T1000 (cell line): ENCODE results near the gene SLC25A19.
A peak's percentile ranks its signal among the peaks of the same experiment; 100 is the strongest.

ENCODE experiments used
- DNase-seq: peaks from one replicate; lab custom pipeline; 2025; ENCODE audit warnings: mixed read lengths; lab: John Stamatoyannopoulos, UW

The SLC25A19 gene

DNA sequence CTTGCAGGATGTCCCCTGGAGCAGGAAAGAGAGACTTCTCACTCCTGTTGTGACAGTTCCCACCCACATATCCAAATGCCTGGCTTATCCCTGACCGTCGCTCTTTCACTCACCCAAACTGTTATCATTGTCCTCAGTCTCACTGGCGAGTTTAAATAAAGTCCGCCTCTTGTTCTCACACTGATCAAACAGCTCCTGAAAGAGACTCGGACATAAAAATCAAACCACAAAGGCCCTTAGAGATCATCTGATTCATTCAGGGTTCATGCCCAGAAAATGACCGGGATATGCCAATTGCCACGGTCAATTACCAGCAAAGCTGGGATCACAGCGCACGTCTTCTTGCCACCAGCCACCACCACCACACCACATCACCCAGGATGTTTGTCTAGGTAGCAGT is 47.7 kb downstream of the SLC25A19 start:
- no peak for DNase-seq

DNA sequence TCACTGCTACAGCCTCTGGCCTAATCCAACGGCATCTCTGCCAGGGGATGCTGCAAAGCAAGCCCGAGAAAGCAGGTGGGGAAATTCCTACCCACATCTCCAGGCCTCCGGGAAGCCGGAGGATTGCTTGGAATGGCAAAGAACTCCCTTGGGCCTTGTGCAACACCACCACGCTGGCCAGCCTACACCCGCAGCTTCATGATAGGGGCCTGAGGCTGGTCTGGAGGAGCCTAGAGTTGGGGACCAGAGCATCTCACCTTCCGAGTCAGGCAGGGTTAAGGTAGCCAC is 48.1 kb downstream of the SLC25A19 start:
- DNase-seq: no peak

DNA sequence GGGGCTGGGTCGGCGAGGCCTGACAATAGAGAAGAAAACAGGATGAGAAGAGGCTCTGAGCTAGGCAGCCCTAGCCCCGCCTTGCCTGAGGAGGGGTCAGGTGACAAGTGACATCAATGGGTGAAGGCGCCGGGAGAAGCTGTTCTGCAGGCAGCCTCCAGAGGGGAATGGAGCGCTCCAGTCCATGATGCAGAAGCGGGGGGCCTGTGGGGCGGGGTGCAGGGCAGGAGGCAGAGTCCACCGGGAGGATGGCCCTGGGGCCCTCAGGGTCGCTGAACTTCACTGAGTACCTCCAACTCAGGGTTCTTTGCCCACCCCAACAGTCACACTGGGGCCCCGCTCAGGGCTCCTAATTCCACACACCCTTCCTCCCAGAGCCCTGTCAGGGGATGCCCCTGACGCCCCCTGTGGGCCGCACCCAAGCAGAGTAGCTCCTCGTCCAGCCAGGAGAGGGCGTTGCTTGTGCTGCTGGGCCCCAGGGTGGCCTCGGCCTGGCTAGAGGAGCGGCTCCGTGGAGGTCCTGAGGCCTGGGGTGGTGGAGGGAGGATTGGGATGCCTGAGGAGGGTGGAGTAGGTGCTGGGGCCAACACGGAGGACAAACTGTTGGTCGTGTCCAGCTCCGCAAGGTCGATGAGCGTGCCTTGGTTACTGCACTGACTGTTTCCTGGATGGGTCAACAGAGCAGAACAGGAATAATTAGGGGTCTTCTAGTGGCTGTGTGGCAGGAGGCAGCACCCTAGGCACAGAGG is 48.7 kb downstream of the SLC25A19 start:
- peak; percentile 25 for DNase-seq

DNA sequence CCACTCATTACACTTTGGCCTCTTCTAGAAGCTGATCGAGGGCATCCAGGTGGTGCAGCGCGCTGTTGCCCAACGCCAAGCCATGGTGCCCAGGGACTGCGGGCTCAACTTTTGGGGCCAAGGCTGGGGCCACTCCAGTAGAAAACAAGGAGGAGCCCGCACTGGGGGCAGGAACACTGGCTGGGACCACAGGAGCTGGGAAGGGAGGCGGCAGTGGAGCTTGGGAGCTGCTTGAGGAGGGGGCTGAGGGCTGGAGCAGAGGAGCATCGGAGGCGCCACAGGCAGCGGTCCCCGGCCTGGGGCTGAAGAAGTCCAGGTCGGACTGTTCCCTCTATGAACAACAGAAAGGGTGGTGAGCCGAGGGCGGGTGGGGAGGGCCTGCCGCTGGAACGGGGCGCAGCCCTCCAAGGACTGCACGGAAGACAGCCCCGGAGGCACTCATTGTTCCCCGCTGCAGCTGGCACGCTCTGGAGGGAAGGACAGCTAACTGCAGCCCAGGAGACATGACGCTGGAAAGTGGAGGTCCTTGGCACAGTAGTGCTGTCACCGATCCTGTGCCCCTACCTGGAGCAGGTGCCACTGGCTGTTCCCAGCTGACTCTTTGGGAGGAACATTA is 49.3 kb downstream of the SLC25A19 start:
- DNase-seq: no peak

DNA sequence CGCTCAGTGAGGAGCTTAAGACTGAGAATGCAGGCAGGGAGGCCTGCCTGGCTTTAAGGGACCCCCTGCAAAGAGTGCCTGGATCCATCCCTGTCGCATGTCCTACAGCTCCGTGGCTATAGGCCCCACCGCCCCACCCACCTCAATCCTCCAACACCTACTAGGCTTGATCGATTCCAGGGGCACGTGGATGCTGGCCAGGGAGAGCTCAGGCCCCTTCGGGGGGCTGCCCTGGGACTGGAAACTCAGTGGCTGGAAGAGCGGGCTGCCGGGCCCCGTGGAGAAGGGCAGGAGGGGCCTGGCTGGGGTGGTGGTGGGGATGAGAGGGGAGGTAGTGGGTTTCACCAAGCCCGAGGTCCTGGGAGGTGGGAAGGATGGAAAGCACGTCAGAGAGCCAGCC is 50.0 kb downstream of the SLC25A19 start:
- no peak for DNase-seq

DNA sequence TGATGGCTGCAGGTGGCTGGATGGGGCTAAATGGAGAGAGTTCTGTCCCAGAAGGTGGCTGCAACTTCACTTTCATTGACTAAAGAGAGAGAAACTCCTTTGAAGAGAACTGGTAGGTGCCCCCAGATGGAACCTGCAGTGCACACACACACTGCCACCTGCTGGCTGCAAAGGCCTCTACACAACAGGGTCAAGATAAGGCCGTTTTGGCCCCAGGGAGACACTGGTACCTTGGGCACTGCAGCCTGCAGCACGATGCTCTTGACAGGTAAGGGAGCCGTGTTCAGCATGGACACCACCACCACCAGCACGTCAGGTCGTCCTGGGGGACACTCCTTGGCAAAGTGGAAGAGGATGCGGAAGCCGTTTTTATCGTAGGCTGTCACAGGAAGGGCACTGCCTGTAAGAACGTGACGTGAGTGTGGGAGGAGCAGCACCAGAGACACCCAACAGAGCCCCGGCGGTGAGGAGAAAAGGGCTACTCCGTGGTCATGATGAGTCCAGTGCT is 50.5 kb downstream of the SLC25A19 start:
- no peak for DNase-seq

DNA sequence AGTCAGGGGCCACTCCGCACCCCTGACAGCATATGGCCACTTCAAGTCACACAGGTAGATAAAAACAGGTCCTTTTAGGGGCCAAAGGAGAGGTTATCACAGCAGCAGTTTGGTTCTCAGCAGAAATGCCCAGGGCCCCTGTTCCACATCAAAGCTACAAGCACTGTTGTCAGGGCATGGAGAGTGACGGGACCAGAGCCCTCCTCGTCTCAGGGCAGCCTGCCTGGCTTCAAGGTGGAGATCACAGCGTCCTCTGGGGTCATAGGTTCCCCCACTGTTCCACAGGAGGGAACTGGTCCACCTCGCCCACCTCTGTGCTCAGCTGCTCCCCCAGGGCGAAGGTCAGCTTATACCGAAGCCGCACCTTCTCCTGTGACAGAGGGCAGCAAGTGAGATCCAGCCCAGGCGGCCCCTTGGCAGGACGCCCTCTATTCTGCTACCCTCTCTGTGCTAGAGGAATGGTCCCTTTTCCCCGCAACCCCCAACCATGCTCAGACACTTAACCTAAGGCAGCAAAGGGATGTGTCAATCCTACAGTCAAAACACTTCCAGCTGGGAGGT is 51.1 kb downstream of the SLC25A19 start:
- DNase-seq: no peak

DNA sequence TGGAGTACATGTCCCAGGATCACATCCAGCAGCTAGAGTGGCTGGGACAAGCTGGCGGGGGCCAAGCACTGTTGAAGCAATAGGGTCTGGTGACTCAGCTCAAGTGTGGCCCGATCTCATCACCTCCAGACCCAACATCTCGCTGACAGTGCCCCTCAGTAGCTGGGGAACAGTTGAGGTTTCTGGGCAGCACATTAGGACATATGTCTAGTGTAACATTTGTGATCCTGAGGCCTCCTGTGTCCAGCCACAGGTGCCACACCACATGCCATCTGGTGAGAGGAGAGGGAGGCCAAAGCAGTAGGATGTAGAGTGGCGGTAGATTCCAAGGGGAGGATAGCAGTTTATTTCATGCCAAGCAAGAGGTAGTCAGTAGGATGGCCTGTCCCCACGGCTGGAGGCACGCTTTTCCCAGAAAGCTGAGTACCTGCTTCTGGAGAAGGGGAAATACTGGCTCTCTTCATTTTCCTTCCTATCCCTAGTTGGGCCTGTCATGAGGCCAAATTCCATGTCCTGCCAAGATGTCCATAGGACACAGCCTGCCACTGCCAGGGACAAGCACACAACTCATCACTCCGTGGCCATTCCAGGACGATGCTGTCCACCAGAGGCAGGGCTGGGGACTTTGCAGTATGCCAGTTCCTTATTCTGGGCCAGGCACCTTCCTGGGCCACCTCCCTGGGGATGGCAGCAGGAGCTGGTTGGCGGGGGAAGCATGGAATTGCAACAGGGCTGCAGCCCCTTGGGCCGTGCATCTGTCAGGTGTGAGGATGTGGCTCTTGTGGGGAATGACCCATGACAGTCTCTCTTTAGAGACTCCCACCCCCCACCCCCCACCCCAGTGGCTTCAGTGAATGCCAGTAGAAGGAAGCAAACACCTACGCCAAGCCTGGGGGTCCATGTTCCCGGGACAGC is 51.9 kb downstream of the SLC25A19 start:
- no peak for DNase-seq

DNA sequence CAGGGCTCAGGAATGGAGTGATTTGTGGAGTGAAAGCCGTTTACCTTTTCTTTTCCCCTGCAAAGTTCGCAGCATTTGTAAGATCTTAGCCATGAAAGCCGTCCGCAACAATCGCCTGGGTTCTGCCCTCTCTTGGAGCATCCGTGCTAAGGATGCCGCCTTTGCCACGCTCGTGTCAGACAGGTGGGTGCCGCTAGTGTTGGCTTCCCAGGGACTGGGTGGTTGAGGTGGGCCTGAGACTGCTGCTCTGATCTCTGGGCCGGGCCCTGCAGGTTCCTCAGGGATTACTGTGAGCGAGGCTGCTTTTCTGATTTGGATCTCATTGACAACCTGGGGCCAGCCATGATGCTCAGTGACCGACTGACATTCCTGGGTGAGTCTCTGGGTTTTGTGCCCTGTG is 56.4 kb downstream of the SLC25A19 start:
- no peak for DNase-seq

DNA sequence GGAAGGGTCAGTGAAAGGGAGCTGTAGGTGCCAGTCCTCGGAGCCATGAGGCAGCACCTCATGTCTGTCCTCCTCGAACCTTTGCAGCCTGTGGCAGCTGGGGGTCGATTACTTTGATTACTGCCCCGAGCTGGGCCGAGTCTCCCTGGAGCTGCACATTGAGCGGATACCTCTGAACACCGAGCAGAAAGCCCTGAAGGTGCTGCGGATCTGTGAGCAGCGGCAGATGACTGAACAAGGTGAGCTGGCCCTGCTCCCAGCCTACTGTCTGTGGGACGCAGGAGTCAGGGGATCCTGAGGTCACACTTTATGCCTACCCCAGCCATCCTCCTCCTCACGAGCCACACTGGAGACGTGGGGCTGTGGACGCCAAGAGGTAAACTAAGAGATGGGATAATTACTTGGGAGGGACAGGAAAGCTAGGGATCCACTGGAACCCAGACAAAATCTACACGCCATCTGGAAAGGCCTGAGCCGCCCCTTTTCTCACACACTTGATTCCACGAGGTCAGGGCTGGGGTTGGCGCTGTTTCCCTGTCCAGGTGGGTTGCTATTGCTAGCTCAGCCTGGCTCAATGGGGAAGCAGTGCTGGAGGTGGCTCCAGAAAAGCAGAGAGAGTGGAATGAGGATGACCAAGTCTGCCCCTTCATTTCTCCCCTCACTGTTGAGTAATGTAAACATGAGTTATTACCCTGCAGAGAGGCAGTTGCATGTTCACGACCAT is 57.3 kb downstream of the SLC25A19 start:
- DNase-seq: no peak

DNA sequence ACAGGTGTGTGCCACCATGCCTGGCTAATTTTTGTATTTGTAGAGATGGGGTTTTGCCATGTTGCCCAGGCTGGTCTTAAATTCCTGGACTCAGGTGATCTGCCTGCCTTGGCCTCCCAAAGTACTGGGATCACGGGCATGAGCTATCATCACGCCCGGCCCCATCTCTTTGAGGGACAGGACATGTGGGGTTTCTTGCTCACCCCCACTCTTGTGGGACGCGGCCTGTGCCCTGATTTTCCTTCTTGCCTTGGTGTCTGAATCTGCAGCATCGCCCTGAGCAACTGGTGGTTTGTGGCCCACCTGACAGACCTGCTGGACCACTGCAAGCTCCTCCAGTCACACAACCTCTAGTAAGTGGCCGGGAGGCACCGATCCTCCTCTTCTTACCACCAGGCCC is 58.2 kb downstream of the SLC25A19 start:
- DNase-seq: no peak

DNA sequence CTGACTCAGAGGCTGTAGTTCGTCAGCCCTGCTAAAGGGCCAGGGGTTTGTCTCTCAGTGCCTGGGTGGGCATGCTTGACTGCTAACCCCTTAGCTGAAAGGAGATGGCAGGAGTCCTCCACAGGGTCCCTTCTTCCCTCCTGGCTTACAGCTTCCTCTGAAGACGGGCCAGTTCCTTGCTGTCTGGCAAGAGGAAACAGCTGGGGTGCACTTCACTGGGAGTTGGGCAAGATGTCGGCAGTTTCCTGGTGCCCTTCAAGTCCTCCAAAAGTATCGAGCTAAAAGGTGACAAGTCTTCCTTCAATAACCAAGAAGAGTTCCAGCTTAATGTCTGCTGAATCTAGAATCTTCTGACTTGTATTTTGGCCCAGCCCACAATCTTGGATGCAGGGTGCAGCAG is 60.4 kb downstream of the SLC25A19 start:
- DNase-seq: no peak

DNA sequence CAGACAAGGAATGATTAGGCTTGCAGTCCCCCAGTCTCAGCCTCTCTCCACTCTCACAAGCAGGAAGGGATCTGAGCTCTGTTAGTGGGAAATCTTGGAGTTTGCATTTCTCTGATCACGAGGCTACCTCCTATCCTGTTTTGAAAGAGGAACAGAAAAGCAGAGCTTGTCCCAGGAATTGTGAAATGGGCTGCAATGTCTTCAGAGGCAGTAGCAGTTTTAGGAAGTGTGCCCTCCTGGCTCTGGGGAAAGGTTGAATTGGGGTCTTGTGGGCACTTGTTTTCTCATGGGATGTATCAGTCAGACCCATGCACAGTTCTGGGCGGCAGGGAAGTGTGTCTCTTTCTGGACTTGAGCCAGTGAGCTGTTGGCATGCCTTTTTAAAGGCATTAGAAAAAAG is 60.9 kb downstream of the SLC25A19 start:
- DNase-seq: no peak

DNA sequence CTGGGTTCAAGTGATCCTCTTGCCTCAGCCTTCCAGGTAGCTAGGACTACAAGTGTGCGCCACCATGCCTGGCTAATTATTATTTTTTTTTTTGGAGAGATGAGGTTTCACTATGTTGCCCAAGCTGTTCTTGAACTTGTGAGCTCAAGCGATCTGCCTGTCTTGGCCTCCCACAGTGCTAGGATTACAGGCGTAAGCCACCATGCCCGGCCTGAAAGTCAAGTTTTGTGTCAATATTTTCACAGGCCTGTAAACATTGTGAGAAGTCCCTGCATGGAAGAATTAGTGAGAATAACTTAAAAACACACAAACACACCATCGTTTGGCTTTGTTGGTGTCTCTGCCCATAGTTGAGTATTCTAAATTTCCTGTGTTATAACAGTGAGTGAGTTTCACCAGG is 61.5 kb downstream of the SLC25A19 start:
- no peak for DNase-seq

DNA sequence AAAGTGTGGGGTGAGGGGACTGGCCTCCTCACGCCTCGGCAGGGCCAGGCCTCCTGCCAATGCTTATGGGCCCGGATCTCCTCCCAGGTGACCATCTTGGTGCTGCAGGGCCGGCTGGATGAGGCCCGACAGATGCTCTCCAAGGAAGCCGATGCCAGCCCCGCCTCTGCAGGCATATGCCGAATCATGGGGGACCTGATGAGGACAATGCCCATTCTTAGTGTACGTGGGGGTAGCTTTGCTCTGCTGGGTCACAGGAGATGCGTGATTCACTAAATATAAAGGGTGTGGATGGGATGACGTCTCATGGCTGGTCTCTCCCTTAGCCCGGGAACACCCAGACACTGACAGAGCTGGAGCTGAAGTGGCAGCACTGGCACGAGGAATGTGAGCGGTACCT is 64.2 kb downstream of the SLC25A19 start:
- no peak for DNase-seq
